ENCODE data around the gene MEN1. TPM values are rescaled to one million over a fixed set of nuclear protein-coding genes. Genes with fewer than 3 reads are reported as not detected.
"Not testable (repeated sequence)": the region's sequence is repeated elsewhere in the genome, so short reads cannot be mapped to it uniquely, and the experiment has no call there.

Gene MEN1
- total RNA-seq, 1 donor from 2014 or later = 4.3 TPM

DNA sequence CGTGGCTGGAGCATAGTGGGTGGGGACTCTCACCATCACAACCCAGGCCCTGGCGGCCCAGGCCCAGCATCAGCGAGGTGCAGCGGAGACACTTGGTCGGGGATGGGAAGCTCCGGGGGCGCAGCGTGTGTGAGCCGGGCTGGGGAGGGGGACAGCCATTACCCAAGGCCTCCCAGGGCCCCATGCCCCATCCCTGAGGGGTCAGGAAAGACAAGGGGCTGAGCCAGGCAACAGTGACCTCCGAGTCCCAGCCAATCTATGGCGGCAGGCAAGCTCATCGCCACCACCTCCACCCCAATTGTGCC is 22.8 kb upstream of the MEN1 start:
- DNase-seq (ENCODE audit: low spot score) = no peak

DNA sequence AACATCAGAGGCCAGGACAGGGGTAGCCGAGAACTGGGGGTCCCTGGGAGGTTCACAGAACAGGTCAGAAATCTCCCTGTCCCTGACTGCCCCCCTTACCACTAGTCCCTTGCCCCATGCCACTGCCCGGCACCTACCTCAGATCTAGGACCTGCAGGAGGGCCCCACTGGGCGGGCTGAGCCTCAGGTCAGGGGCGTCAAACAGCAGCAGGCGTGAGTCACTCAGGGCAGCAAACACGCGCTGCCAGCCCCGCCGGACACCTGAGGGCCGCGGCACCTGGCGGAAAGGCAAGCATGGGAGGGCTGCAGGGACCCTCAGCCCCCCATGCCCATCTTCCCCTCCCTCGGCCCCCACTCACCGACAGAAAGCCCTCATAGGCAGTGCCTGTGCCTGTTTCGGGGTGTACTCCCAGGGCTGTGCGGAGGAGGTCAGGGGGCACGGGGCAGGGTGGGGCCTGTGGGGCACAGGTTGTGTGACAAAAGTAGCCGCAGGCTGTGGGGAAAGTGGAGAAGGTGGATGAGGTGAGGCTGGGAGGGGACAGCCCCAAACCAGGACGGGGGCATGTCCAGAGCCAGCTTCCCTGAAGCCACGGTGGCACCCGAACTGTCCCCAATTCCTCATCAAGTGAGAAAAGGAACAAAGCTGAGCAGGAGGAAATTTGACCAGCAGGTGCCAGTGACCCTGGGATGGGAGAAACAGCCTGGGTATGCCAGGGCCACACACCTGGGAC is 22.3 kb upstream of the MEN1 start:
- no peak for DNase-seq (ENCODE audit: low spot score)

DNA sequence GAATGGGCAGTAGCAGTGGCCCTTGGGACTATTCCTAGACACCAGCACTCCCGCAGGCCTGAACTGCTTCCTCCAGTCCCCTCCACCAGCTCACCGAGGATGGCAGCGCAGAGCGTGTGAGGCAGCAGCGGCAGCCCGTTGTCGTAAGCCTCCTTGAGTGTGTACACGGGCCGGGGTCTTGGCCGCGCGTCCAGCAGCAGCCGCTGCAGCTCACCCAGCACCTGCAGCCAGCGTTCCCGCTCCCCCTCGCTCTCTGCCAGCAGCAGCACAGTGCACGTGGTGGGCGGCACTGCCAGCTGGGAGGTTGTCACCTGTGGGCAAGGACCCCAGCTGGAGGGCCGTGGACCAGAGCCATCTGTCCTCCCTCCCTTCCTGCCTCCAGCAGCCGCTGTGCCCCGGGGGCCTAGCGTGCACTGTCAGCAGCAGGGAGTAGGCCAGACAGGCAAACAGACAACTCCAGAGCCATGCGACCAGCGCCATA is 21.1 kb upstream of the MEN1 start:
- no peak for DNase-seq (ENCODE audit: low spot score)

DNA sequence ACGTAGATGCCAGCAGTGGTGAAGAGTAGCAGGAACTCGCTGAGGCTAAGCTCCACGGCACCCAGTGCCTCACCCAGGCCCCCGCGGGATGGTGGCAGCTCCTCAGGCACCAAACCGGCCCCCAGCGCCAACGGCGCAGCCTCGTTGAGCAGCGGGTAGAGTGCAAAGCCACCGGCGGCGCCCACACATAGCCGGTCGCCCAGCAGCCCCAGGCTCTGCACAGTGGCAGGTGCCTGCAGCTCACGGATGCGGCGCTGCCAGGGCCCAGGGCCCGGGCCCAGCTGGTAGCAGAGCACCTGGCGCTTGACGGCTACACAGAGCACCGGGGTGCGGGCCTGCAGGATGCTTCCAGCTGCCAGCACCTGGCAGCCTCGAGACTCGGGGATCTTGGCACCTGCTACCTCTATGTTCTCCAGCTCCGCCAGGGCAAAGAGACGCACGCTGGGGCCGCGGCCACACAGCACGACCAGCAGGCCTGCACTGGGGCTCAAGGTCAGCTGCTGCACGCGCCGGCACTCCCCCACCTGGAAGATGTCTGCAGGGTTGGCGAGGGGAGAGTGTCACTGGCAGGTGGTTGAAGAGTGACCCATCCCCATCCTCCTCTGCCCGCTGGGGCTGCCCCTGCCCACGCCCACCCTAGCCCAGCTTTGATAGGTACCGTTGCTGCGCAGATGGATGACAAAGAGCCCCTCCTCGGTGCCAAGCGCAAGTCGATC is 19.3 kb upstream of the MEN1 start:
- no peak for DNase-seq (ENCODE audit: low spot score)

DNA sequence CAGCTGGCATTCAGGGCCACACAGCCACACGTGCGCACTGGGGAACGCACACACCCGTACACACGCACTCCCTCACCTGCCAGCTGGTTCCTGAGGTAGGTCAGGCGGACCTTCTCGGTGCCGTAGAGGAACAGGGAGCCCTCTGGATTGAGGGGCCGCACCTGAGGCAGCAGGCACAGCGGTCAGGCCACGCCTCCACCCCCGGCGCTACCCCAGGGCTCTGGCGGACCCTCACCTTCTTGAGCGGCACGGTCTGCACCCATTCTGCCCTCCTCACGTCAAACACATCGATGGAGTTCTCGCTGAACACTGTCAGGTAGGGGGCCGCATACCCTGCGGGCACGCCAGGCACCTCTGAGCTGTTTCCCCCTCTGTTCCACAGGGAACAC is 17.1 kb upstream of the MEN1 start:
- DNase-seq (ENCODE audit: low spot score) = no peak

DNA sequence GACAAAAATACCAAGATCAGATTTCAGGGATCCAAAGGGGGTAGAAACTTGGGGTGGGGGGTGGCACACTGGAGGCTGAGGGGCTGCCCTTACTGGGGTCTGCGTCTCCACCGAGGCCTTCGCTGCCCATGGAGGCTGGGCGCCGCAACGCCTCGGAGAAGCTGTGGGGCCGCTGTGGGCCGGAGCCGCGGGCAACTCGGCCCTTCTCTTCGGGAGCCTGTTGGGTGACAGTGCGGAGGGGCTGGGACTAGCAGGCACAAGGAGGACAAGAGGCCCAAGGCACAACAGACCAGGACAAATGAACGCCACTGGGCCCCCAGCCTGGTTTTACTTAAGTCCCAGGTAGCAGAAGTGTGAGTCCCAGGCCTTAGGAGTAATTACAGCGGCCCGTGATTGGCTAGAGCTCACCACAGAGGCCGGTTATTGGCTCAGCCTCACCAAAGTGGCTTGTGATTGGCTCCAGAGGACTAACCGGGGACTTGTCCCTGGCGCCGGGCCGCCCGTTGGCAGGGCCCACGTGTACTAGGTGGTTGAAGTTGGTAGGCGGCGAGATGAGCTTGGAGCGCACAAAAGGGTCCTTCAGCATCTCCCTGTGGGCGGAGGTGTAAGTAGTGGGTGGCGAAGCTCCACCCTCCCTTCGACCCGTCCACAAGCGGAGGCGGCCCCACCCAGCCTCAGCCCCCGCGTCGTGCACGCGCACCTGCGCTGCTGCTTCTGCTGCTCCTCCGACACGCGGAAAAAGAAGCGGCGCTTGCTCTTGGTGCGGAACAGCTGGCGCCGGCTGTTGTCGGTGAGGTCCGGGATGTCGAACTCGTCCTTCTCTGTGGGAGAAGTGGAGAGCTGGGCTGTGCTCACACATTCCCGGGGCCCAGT is 16.5 kb upstream of the MEN1 start:
- no peak for DNase-seq (ENCODE audit: low spot score)

DNA sequence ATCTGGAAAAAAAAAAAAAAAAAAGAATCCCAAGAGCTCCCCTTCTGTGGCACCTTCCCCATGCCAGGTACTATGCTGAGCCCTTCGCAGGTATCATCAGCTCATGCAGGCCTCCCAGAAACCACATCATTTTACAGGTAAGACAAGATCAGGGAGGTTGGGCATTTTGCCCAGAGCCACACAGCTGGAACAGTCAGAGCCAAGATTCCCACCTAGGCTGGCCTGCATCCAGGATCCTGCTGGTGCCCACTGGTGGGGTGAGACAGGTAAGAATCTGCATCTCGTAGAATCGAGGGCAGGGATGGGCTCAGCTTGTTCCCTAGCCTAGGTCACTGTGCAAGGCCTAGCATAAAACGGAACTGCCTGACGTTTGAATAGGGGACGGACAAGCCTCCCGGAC is 15.7 kb upstream of the MEN1 start:
- no peak for DNase-seq (ENCODE audit: low spot score)

DNA sequence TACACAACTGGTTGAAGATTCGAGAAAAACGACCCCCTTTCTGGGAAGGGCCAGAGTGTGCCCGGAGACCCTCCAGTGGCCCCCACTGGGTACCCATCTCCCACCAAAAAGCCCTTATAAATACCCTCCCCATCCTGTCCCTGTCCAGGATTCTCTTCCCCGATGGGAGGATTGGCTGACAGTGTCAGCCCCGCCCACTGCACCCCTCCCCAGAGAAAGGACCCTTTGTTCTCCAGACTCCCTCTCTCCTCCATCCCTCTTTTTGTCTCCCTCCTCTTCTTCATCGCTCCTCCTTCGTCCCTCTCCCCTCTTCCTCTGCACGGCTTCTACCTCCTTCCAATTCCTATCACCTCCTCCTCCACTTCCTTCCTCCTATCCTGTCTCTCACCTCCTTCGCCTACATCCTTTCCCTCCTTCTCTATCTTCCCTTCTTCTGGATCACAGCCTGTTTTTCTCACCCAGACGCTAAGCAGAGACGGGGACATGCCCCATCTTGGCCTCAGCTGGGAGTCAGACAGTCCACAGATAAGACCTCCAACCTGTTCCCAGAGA is 13.3 kb upstream of the MEN1 start:
- DNase-seq (ENCODE audit: low spot score) = no peak

DNA sequence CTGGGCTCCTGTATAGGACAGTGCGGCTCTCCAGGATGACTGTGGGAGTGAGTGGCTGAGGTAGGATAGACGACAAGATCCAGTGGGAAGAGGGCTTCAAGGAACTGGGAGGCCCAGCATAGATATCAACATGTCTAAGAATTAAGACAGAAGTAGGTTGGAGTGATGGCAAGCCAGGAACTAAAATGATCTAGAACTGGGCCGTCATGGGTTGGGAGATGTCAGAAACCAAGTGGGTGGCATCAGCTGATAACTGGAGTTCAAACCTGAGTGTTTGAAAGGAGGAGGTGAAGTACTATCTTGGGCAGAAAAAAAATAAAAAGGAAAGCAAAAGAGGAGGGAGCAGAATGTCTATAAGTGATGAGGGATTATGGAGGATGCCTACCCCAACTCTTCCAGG is 7.1 kb upstream of the MEN1 start:
- DNase-seq (ENCODE audit: low spot score) = no peak

DNA sequence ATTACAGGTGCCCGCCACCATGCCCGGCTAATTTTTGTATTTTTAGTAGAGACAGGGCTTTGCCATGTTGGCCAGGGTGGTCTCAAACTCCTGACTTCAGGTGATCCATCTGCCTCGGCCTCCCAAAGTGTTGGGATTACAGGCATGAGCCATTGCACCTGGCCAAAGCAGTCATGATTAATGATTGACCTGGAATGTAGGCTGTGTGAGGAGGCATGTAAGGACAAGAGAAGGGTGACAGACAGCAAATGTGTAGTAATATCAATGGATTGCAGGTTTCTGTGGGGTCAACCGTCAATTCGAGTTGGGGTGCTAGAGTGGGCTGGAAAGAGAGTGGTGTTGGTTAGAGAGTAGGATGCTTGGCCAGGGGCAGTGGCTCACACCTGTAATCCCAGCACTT is 5.1 kb upstream of the MEN1 start:
- not testable (repeated sequence) for DNase-seq (ENCODE audit: low spot score)

DNA sequence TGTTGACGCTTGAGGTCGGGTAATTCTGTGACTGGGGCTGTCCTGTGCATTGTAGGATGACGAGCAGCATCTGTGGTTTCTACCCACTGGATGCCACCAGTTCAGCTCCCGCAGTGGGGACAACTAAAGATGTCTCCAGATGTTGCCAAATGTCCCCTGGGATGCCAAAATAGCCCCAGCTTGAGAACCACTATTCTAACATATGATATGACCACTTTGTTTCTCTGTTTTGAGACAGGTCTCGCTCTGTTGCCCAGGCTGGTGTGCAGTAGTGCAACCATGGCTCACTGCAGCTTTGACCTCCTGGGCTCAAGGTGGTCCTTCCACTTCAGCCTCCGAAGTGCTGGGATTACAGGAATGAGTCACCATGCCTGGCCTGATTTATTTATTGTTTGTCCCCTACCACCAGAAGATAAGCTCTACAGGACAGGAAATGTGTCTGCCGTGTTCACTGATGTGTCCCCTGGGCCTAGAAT is 4.4 kb upstream of the MEN1 start:
- DNase-seq (ENCODE audit: low spot score) = no peak

DNA sequence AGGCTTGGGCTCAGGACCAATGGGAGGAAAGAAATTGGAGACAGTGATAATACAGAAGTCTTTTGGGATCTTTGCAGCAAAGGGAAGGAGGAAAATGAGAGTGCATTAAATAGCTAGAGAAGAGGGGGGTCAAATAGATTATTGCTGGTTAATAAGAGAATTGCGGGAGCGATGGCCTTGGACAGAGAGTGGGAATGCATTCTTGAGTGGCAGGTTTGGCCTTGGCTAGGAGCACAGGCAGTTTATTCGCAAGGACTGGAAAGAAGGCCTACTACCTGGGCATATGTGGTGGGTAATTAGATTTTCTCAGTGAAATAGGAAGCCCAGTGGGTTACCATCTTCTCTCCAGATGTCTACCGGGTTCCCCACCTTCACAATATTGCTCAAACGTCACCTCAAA is 3.5 kb upstream of the MEN1 start:
- DNase-seq (ENCODE audit: low spot score) = no peak

DNA sequence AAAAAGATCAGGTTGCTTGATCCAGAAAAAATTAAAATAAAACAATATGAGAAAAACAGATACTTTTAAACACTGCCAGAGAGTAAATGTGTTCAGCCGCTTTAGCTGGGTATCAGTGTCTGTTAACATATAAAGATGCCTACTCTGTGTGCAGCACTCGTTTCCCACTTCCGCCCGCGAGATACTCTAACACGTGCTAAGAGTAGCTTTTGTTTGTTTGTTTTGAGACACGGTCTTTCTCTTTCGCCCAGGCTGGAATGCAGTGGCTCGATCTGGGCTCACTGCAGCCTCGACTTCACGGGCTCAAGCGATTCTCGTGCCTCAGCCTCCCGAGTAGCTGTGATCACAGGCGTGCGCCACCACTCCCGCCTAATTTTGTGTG is 531 bp upstream of the MEN1 start:
- DNase-seq (ENCODE audit: low spot score) = no peak

DNA sequence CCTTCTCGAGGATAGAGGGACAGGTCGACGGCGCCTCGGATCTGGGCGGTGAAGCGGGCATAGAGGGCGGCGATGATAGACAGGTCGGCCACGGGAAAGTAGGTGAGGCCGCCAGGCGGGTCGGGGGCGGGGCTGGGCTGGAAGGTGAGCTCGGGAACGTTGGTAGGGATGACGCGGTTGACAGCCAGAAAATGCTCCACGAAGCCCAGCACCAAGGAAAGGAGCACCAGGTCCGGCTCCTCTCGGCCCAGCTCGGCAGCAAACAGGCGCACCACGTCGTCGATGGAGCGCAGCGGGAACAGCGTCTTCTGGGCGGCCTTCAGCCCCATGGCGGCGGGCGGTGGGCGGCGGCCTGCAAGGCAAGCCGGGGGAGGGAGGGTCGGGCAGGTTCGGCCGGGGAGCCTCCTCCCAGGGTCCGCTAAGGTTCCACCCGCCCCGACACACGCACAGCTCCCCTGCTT is 540 bp downstream of the MEN1 start:
- DNase-seq (ENCODE audit: low spot score) = peak; percentile 20

DNA sequence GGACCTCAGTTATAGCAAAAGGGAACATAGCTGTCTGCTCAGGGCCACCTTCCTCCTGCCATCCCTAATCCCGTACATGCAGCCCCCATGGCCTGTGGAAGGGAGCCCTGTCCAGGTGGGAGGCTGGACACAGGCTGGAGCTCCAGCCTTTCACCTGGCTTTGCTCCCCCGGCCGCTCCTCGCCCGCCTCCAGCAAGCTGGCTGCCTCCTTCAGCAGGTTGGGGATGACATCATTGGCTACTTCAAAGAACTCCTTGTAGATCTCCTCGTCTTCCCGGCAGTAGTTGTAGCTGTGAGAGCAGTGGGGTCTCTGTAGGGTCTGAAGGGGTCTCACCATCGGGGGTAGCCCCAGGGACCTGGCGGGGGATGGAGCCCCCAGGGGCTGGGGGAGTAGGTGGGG is 4.9 kb downstream of the MEN1 start:
- no peak for DNase-seq (ENCODE audit: low spot score)

DNA sequence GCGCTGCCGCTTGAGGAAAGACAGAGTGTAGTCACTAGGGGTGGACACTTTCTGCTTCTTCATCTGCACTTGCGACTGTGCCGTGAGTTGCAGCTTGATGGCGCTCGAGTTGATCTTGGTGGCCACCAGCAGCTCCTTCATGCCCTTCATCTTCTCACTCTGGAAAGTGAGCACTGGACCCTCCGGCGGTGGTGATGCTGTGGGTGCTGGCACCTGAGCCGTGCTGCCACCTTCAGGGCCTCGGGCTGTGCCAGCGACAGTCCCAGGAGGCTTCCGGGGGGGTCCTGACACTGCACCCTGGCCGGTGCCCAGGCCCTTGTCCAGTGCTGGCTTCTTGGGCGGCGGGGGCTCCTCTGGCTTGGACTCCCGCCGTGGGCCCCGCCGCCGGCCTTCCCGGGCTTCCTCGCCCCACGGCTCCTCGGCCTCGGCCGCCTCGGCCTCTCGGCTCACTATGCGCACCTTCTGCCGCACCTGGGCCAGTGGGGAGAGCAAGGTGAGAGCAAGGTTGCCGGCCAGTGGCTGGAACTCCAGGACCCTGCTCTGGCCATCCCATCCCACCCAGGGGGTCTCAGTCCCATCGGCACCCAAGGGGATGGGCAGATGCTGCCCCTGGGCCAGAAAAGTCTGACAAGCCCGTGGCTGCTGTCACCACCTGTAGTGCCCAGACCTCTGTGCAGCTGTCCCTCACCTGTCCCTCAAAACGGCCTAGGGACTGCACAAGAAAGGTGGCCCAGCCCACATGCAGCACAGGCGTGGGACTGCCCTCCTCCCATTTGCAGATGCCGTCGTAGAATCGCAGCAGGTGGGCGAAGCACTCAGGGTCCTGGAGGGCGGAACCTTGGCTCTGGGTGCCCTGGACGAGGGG is 5.8 kb downstream of the MEN1 start:
- DNase-seq (ENCODE audit: low spot score) = no peak

DNA sequence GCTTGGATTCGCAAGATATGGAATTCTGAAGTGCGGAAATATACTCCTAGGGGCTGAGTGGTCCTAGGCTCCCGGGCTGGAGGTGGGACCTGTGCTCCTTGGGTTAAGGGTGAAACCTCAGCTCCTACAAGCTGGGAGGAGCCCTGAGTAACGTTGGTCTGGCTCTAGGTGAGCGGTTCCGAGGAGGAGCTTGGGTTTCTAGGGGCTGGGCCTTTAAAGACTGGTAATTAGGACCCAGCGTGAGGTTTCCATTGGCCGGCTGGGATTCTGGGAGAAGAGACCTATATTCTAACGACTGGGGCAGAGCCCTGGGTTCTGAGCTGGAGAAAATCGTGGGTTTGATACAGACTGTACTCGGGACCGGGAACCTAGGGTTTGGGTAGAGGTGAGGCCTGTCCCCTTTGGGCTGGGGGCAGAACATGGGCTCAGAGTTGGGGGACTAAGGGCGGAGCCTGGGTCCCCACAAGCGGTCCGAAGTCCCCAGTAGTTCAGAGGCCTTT is 6.5 kb downstream of the MEN1 start:
- no peak for DNase-seq (ENCODE audit: low spot score)

DNA sequence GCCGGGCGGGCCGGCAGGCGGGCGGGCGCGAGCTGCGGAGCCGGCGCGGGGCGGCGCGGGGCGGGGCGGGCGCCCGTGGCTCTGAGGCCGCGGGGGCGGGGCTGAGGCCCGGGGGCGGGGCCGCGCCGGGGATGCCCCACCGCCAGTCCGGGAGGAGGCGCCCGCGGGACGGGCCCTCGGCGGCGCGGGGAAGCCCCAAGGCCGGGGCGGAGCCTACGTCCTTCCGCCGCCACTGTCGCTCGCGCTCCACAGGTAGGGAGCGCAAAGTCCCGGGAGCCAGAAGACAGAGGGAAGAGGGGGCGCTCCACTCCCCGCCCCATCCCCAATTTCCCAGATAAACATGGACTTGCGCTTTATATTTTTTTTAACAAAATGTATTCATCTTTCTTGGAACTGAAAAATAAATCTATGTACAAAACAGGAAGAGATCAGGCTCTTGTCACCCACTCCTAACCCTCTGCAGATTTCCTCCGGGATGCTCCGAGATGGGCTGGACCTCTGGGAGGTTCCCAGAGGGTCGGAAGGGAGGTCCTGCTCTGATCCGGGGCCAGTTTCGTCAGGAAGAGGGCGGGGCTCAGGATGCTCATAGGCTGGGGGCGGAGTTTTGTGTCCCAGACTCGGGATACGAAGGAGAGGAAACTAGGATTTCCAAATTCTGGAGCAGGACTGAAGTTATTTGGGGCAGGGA is 7.0 kb downstream of the MEN1 start, which contains the start of gene MAP4K2:
MAP4K2 (minus strand) TSS at position 57 of the 688 bp plus-strand sequence. CDS start 65 bp downstream, outside the sequence.
- peak; percentile 94 for DNase-seq (ENCODE audit: low spot score)

DNA sequence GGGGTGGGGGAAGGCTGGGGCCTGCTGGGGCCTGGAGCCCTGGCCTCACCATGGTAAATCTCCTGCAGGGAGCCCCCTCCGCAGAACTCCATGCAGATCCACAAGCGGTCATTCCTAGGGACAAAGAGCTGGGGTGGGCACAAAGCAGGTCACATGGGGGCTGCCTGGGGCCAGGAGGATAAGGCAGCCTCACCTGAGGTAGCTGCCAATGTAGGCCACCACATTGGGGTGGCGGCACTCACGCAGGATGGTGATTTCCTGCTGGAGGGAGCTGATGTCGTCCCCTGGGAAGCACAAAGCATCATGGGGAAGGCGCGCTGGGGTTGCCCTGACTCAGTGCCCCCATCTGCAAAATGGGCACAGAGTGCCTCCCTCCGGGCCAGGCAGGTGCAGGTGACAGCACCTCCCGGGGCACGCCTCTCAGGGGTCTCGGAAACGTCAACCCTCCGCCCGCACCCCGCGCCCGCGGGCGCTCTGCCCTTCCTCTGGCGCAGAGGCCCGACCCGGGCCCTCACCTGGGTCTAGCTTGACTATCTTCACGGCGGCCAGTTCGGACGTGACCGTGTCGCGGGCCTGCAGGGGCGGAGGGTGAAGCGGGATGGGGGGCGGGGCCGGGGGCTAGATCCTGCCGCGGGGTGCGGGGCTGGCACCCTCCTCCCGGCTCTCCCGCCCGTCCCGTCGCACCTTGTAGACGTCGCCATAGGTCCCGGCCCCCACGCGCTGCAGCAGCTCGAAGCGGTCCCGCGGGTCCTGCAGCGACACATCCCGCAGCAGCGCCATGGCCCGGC is 7.8 kb downstream of the MEN1 start:
- no peak for DNase-seq (ENCODE audit: low spot score)
